Epithelial cell of prostate (primary cell): Measurements from ENCODE around the gene MFAP2.
A peak's percentile ranks its signal among the peaks of the same experiment; 100 is the strongest.
"Not testable (repeated sequence)": the region's sequence is repeated elsewhere in the genome, so short reads cannot be mapped to it uniquely, and the experiment has no call there.

Experiments used
- DNase-seq: peaks from one replicate; pipeline ENCODE4 v3.0.0-alpha.2; 2011; ENCODE audit warnings: low read depth, low spot score
- H3K27ac ChIP-seq: fragments of 450-650 bp; 2 replicates; pipeline ENCODE4 v1.5.1; 2017; ENCODE audit warnings: mild to moderate bottlenecking

The MFAP2 gene

DNA sequence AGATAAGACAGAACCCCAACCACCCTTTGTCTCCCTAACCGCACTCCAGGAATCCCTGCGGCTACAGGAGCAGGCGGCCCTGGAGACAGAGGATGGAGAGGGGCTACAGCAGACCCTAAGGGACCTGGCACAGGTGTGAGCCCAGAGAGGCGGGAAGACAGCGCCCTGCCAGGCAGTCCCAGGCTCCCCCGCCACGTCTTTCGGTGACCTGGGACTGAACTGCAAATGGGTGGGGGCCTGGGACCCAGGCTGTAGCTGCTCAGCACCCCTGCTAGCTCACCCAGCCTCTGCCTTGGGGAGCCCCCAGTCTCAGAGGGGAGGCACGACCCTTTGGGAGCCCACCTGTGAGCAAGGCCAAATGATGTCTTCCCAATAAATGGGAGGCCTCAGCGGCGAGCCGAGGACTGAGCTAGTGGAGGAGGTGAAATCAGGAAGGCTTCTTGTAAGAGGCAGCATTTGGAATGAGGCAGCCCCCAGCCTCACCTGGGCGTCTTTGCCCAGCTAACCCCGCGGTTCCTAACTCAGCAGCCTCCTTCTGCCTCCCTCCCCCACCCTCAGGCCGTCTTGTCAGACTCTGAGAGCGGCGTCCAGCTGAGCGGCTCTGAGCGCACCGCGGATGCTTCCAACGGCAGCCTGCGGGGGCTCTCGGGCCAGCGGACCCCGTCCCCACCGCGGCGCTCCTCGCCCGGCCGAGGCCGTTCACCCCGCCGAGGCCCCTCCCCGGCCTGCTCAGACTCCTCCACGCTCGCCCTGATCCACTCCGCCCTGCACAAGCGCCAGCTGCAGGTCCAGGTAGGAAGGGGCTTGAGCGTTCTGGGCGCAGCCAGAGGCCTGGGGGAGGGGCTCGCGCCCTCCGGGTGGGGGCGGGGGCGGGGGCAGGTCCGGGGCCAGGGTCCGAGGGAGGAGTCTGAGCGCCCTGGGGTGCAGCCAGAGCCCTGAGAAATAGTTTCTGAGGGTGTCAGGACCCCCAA lies 41.8 kb downstream of the MFAP2 start:
- DNase-seq: no peak
- H3K27ac ChIP-seq: no peak overlapping the region

- not testable (repeated sequence) for DNase-seq, H3K27ac ChIP-seq
These were observed 43.8 kb downstream of the MFAP2 start for GRCh38 chr1:16936580-16936979.

DNA sequence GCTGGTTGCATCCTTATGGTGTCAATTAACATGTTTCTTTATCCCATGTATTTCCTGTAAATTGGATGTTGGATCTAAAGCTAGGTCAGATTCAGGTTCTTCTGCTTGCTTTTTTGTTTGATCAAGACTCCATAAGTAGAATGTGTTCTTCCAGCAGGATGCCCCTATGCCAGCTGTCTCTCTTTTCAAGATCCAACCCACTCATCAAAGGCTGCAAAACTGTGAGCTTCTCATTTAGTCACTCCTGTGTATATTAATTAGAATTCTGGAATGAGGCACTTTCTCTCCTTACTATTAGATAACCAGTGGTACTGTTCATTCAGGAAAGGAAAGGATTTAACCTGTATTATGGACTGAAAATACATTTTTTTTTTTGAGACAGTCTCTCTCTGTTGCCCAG lies 46.5 kb downstream of the MFAP2 start:
- not testable (repeated sequence) for DNase-seq, H3K27ac ChIP-seq

DNA sequence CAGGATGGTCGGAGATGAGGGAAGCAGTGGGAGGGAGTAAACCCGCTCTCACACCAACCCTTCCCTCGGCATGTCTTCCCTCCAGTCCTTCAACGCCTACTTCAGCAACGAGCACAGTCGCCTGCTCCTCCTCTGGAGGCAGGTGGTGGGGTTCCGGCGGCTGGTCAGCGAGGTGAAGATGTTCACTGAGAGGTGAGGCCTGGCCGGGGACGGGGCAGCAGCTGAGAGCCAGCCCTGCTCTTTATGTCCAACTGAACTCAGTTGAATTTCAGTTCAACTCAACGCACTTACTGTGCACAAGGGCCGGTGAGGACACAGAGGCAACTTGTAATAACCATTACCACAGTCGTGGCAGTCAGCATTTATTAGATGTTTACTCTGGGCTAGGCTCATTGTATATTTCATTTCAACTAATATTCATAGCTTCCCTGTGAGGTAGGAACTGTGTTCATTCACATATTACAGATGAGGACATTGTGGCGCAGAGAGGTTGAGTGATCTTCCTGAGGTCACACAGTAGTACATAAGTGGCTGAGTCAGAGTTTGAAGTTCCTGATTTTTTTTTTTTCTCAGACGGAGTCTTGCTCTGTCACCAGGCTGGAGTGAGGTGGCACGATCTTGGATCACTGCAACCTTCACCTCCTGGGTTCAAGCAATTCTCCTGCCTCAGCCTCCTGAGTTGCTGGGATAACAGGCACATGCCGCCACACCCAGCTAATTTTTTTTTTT lies 49.0 kb downstream of the MFAP2 start:
- not testable (repeated sequence) for H3K27ac ChIP-seq, DNase-seq

DNA sequence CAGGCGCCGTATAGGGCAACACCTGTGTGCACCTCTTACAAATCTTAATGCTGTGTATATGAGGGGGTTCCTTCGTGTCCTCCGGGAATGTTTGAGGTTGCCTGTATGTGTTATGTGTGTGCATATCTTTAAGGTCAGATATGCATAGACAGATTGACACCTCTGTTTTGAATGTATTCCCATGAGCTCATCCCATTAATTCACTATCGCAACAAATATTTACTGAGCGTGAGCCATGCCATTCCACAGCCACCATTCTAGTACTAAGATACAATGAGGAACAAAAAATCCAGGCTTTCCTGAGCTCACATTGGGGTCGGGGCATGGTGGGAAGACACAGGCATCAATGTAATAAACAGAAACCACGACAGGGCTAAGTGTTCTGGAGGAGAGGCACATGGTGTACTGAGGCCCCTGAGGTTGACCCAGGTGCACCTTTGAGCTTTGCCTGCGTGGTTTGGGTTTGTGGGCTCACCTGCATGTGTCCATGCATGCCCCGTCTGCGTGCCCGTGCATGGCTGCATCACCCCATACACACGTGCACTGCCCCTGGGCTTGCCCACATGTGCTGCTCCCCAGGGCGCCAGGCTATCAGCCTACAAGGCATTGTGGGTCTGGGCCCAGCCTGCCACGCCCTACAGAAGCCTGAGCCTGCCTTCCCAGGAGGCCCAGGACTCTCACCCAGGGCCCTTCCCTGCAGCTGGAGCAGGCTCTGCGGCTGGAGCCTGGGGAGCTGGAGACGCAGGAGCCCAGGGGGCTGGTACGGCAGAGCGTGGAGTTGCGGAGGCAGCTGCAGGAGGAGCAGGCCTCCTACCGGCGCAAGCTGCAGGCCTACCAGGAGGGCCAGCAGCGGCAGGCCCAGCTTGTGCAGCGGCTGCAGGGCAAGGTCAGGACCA lies 51.0 kb downstream of the MFAP2 start:
- H3K27ac ChIP-seq, DNase-seq: not testable (repeated sequence)

- no peak for DNase-seq
- H3K27ac ChIP-seq: no peak overlapping the region
These were observed 52.5 kb downstream of the MFAP2 start for GRCh38 chr1:16927711-16928485.

- no peak for DNase-seq
- no peak overlapping the region for H3K27ac ChIP-seq
These were observed 53.2 kb downstream of the MFAP2 start for GRCh38 chr1:16927256-16927655.

GRCh38 chr1:16926491-16927073 lies 53.8 kb downstream of the MFAP2 start:
- no peak for DNase-seq
- no peak overlapping the region for H3K27ac ChIP-seq

GRCh38 chr1:16925635-16926490 lies 54.6 kb downstream of the MFAP2 start:
- H3K27ac ChIP-seq: peak overlapping the region; percentile 70
- peak; percentile 51 for DNase-seq

- DNase-seq: no peak
- peak overlapping the region; percentile 70 for H3K27ac ChIP-seq
These were observed 55.4 kb downstream of the MFAP2 start for GRCh38 chr1:16924919-16925477.
